ENCODE results near the gene TUSC2. TPM values are rescaled to one million over a fixed set of nuclear protein-coding genes. Genes with fewer than 3 reads are reported as not detected.
A peak's percentile ranks its signal among the peaks of the same experiment; 100 is the strongest.

The TUSC2 gene
- total and polyA plus RNA-seq, 7 experiments from 2014 or later, result 16.8 to 45.5 (median 21.8) TPM

DNA sequence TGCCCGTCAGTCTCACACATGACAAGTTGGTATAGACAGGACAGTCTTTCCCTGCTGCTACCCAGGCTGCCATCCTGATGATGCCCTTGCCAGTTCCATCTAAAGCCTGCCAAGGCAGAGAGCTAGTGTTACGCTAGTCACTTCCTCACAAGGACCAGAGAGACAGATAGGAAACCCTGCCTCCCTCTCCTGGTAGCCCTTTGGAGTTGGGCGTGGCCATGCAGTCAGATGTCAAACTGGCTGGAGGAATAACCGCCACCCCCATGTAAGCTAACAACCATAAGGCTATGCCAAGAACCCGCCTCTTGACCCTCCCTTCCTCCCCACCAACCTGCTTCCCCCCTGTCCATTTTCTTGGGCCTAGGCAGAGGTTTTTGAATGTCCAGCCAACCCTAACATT is 28.5 kb upstream of the TUSC2 start:
- Histone ChIP-seq H3K4me1 (ENCODE audit: control insufficient read depth in 2 of 2, insufficient read depth in 2 of 2, low read length in 2 of 2) (peaks cover 33 to 34% of the 10 kb centered on the region in 2 donors), H3K4me3 (ENCODE audit: low read length) (peak overlapping the region; percentile 16), H3K36me3 (ENCODE audit: control insufficient read depth in 2 of 3, insufficient read depth in 3 of 3, low read length in 3 of 3) (peaks cover 0 to 58% (median 5%) of the 10 kb centered on the region in 3 experiments), H3K27me3 (ENCODE audit: control insufficient read depth in 2 of 2, insufficient read depth in 2 of 2, low read length in 2 of 2) (no peaks in the 10 kb centered on the region), H3K9me3 (ENCODE audit: control insufficient read depth in 2 of 3, low read length in 3 of 3) (no peaks in the 10 kb centered on the region), H3K27ac (ENCODE audit: low read depth, low read length) (peak overlapping the region; percentile 93)
- peaks cover 32 to 64% (median 49%) of the 10 kb centered on the region in 7 donors for H3K4me1 Mint-ChIP-seq
- intact Hi-C loops (cut with micrococcal nuclease), result loop anchor here (5.0 to 10.0 kb wide), 5 partner anchors 414 to 1642 kb away; partner anchors contain the start of genes DCAF1 (in 1 of the 2), IMPDH2 (in 1 of the 2), IP6K2 (in 1 of the 2) and NDUFAF3 (in 1 of the 2)
- peak overlapping the region in 7 of 9 donors; percentile 16 to 97 (median 61) for H3K27ac Mint-ChIP-seq
- H3K9me3 Mint-ChIP-seq, result no peaks in the 10 kb centered on the region
- ChIA-PET CTCF (interaction anchor here (1.7 kb wide), 1 partner anchor 8 kb away, joined by 9 read pairs; no protein-coding TSS in a partner anchor), POLR2A (interaction anchor here (1.3 to 28.0 kb wide), 3 partner anchors 9 to 213 kb away, joined by 3 to 656 read pairs (median 8); partner anchors contain the start of genes CYB561D2, HEMK1, HYAL2 and NPRL2)
- H3K36me3 Mint-ChIP-seq, result peaks cover 0 to 16% (median 0%) of the 10 kb centered on the region in 5 donors
- no peak for ATAC-seq
- H3K4me3 Mint-ChIP-seq, result peak overlapping the region; percentile 25 to 99 (median 88)
- no peak for DNase-seq
- H3K27me3 Mint-ChIP-seq, result no peaks in the 10 kb centered on the region

DNA sequence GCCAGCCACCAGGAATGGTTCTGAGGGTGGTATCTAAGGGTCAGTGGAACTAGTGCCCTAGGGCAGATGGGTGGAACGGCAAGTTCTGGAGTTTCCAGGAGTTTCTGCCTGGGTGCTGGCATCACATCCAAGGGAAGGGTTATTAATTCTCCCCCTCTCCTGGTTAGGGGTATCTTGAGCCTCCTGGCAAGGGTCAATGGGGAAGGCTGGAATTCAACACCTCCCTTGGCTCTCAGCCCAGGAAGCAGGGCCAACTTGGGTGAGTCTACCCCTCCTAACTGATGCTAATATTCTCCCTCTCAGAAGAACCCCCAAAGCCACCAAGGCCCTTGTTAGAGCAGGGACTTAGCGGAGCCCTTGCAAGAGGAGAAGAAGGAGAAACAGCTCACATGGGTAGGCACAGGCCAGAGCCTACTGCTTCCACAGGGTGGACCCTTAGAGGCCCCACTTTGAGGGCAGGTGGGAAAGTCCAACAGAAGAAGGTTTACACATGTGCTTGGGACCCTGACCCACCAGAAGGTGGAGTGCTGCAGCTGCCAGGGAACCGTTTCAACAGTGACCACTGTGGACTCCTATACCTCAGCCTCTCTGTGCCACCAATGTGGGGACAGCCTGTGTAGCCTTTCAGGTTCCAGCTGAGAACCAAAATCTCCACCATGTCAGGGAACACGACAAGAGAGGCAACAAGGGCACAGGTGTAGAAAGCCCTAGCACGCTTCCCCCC is 28.0 kb upstream of the TUSC2 start:
- peak overlapping the region; percentile 25 to 99 (median 88) for H3K4me3 Mint-ChIP-seq

DNA sequence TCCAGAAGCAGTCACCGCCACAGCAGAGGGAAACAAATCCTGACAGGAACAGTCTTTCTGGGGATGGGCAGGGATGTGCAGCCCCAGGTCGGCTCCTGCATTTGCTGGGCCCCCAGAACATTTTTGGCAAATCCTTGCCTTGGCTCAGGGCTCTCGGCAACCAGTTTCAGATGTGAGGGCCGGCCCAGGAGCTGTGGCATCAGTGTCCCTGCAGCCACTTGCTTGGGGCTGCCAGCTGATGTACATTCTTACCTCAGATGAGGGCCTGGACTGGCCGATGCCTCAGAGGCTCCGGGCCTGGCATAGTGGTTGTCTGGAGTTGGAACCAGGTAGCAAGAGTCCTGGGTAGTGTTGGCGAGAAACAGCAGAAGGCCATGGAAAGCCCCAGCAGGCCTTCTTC is 26.8 kb upstream of the TUSC2 start:
- H3K4me3 ChIP-seq (ENCODE audit: low read length), result no peak overlapping the region
- H3K36me3 ChIP-seq (ENCODE audit: control insufficient read depth in 2 of 3, insufficient read depth in 3 of 3, low read length in 3 of 3), result peaks cover 0 to 61% (median 5%) of the 10 kb centered on the region in 3 experiments
- CTCF ChIA-PET, result no interaction called here
- no peaks in the 10 kb centered on the region for H3K27me3 Mint-ChIP-seq
- POLR2A ChIA-PET, result interaction anchor here (1.1 to 28.0 kb wide), 4 partner anchors 7 to 256 kb away, joined by 3 to 656 read pairs (median 4); partner anchors contain the start of genes CYB561D2, HYAL2, NPRL2 and RASSF1
- H3K9me3 ChIP-seq (ENCODE audit: control insufficient read depth in 2 of 3, low read length in 3 of 3), result no peaks in the 10 kb centered on the region
- DNase-seq (no peak), ATAC-seq (no peak)
- peak overlapping the region in 1 of 10 donors; percentile 12 for H3K4me3 Mint-ChIP-seq
- intact Hi-C loops (cut with micrococcal nuclease), result loop anchor here (5.0 to 10.0 kb wide), 6 partner anchors 118 to 1640 kb away; partner anchors contain the start of genes DCAF1 (in 1 of the 2), GNAI2 (in 1 of the 2), IMPDH2 (in 1 of the 2) and IP6K2 (in 1 of the 2)
- peaks cover 42 to 46% of the 10 kb centered on the region in 2 donors for H3K4me1 ChIP-seq (ENCODE audit: control insufficient read depth in 2 of 2, insufficient read depth in 2 of 2, low read length in 2 of 2)
- H3K4me1 Mint-ChIP-seq, result peaks cover 39 to 79% (median 62%) of the 10 kb centered on the region in 7 donors
- H3K36me3 Mint-ChIP-seq, result peaks cover 0 to 25% (median 4%) of the 10 kb centered on the region in 5 donors
- H3K27me3 ChIP-seq (ENCODE audit: control insufficient read depth in 2 of 2, insufficient read depth in 2 of 2, low read length in 2 of 2), result no peaks in the 10 kb centered on the region
- no peaks in the 10 kb centered on the region for H3K9me3 Mint-ChIP-seq
- H3K27ac ChIP-seq (ENCODE audit: low read depth, low read length), result no peak overlapping the region
- peak overlapping the region in 1 of 9 donors; percentile 61 for H3K27ac Mint-ChIP-seq

More for the DNA sequence above, 28.0 kb upstream of the TUSC2 start:
- H3K27ac Mint-ChIP-seq, result peak overlapping the region in 4 of 9 donors; percentile 16 to 97 (median 54)
- H3K9me3 ChIP-seq (ENCODE audit: control insufficient read depth in 2 of 3, low read length in 3 of 3), result no peaks in the 10 kb centered on the region
- ChIA-PET POLR2A (interaction anchor here (1.3 to 28.0 kb wide), 4 partner anchors 10 to 255 kb away, joined by 3 to 656 read pairs (median 6); partner anchors contain the start of genes CYB561D2, HEMK1, HYAL2 and NPRL2), CTCF (interaction anchor here (0.7 to 1.7 kb wide), 2 partner anchors 8 to 73 kb away, joined by 3 to 9 read pairs; no protein-coding TSS in a partner anchor)
- H3K9me3 Mint-ChIP-seq, result no peaks in the 10 kb centered on the region
- H3K27me3 ChIP-seq (ENCODE audit: control insufficient read depth in 2 of 2, insufficient read depth in 2 of 2, low read length in 2 of 2), result no peaks in the 10 kb centered on the region
- H3K4me1 ChIP-seq (ENCODE audit: control insufficient read depth in 2 of 2, insufficient read depth in 2 of 2, low read length in 2 of 2), result peaks cover 38 to 40% of the 10 kb centered on the region in 2 donors
- intact Hi-C loops (cut with micrococcal nuclease), result loop anchor here (5.0 to 10.0 kb wide), 5 partner anchors 414 to 1641 kb away; partner anchors contain the start of genes DCAF1 (in 1 of the 2), IMPDH2 (in 1 of the 2), IP6K2 (in 1 of the 2) and NDUFAF3 (in 1 of the 2)
- DNase-seq, result no peak
- H3K36me3 Mint-ChIP-seq, result peaks cover 0 to 18% (median 0%) of the 10 kb centered on the region in 5 donors
- peak overlapping the region; percentile 16 for H3K4me3 ChIP-seq (ENCODE audit: low read length)
- H3K27me3 Mint-ChIP-seq, result no peaks in the 10 kb centered on the region
- peaks cover 32 to 70% (median 55%) of the 10 kb centered on the region in 7 donors for H3K4me1 Mint-ChIP-seq
- peaks cover 0 to 58% (median 5%) of the 10 kb centered on the region in 3 experiments for H3K36me3 ChIP-seq (ENCODE audit: control insufficient read depth in 2 of 3, insufficient read depth in 3 of 3, low read length in 3 of 3)
- H3K27ac ChIP-seq (ENCODE audit: low read depth, low read length), result peak overlapping the region; percentile 93
- ATAC-seq, result no peak

DNA sequence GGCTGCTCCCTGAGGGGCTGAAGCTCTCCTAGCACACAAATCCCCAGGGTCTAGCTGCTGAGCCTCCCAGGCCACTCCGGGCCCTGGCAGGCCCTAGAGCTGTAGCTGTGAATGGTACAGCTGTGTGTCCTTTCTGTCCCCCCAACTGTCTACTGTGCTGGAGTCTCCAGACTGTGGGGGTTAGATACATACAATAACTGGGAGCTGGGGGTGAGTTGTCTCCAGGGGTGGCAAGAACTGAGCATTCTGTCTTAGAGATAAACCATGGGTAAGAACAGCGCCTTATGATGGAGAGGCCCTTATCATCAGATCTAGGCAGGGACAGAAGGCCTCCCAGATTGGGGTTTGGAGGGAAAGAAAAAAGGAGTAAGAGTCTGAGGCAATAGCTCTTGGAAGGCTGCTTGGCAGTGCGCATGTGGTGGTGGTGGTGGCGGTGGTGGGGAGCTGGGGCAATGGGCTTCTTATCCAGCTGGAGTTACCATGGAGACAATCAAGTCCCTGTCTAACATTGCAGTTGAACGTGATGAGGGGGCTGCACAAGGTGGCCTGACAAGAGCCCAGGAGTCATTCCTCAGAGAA is 26.3 kb upstream of the TUSC2 start:
- DNase-seq, result no peak
- Histone ChIP-seq H3K4me1 (ENCODE audit: control insufficient read depth in 2 of 2, insufficient read depth in 2 of 2, low read length in 2 of 2) (peaks cover 47 to 52% of the 10 kb centered on the region in 2 donors), H3K9me3 (ENCODE audit: control insufficient read depth in 2 of 3, low read length in 3 of 3) (no peaks in the 10 kb centered on the region), H3K4me3 (ENCODE audit: low read length) (no peak overlapping the region), H3K36me3 (ENCODE audit: control insufficient read depth in 2 of 3, insufficient read depth in 3 of 3, low read length in 3 of 3) (peaks cover 0 to 65% (median 5%) of the 10 kb centered on the region in 3 experiments), H3K27ac (ENCODE audit: low read depth, low read length) (no peak overlapping the region), H3K27me3 (ENCODE audit: control insufficient read depth in 2 of 2, insufficient read depth in 2 of 2, low read length in 2 of 2) (no peaks in the 10 kb centered on the region)
- ATAC-seq, result no peak
- ChIA-PET POLR2A (interaction anchor here (0.6 to 28.0 kb wide), 6 partner anchors 8 to 1145 kb away, joined by 3 to 656 read pairs (median 3); partner anchors contain the start of genes CYB561D2, HYAL2, IFRD2 and NPRL2), CTCF (interaction anchor here (1.3 kb wide), 1 partner anchor 22 kb away, joined by 3 read pairs; no protein-coding TSS in a partner anchor)
- H3K27ac Mint-ChIP-seq, result peak overlapping the region in 2 of 9 donors; percentile 61 to 72
- intact Hi-C loops (cut with micrococcal nuclease), result loop anchor here (5.0 to 10.0 kb wide), 5 partner anchors 117 to 1639 kb away; partner anchors contain the start of genes DCAF1 (in 1 of the 2), GNAI2 (in 1 of the 2), IMPDH2 (in 1 of the 2) and IP6K2 (in 1 of the 2)
- H3K36me3 Mint-ChIP-seq, result peaks cover 0 to 23% (median 4%) of the 10 kb centered on the region in 5 donors
- peaks cover 37 to 79% (median 62%) of the 10 kb centered on the region in 7 donors for H3K4me1 Mint-ChIP-seq
- no peaks in the 10 kb centered on the region for H3K27me3 Mint-ChIP-seq
- H3K9me3 Mint-ChIP-seq, result no peaks in the 10 kb centered on the region
- peak overlapping the region in 1 of 10 donors; percentile 2 for H3K4me3 Mint-ChIP-seq

DNA sequence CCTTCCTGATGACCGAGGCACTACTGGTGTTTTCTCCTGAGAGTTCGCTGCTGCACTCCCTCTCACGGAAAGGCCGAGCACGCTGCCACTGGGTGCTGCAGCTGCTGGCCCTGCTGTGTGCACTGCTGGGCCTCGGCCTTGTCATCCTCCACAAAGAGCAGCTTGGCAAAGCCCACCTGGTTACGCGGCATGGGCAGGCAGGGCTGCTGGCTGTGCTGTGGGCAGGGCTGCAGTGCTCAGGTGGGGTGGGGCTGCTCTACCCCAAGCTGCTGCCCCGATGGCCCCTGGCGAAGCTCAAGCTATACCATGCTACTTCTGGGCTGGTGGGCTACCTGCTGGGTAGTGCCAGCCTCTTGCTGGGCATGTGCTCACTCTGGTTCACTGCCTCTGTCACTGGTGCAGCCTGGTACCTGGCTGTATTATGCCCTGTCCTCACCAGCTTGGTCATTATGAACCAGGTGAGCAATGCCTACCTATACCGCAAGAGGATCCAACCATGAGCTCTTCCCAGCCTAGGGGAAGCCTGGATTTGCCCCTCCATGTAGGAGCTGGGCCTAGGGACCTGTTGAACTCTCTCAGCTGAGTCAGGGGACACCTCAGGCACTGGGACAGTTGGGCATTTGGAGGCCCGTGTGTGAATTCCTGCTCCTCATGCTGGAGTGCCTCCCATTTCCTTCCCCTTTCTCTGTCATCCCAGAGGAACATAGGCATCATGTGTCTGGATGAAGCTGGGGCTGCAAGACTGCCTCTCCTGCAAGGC is 25.4 kb upstream of the TUSC2 start:
- ATAC-seq (no peak), DNase-seq (no peak)
- no peak overlapping the region for H3K4me3 ChIP-seq (ENCODE audit: low read length)
- CTCF ChIA-PET, result interaction anchor here (1.0 to 1.3 kb wide), 2 partner anchors 12 to 21 kb away, joined by 3 read pairs; no protein-coding TSS in a partner anchor
- H3K36me3 ChIP-seq (ENCODE audit: control insufficient read depth in 2 of 3, insufficient read depth in 3 of 3, low read length in 3 of 3), result peaks cover 0 to 68% (median 5%) of the 10 kb centered on the region in 3 experiments
- H3K27me3 Mint-ChIP-seq, result no peaks in the 10 kb centered on the region
- H3K9me3 Mint-ChIP-seq, result no peaks in the 10 kb centered on the region
- peaks cover 41 to 82% (median 66%) of the 10 kb centered on the region in 7 donors for H3K4me1 Mint-ChIP-seq
- H3K27ac ChIP-seq (ENCODE audit: low read depth, low read length), result no peak overlapping the region
- POLR2A ChIA-PET, result interaction anchor here (1.1 to 28.0 kb wide), 4 partner anchors 9 to 61 kb away, joined by 3 to 656 read pairs (median 7); partner anchors contain the start of genes CYB561D2, HYAL2, IFRD2 and NPRL2
- peak overlapping the region in 2 of 10 donors; percentile 17 to 38 for H3K4me3 Mint-ChIP-seq
- peak overlapping the region in 1 of 9 donors; percentile 65 for H3K27ac Mint-ChIP-seq
- H3K9me3 ChIP-seq (ENCODE audit: control insufficient read depth in 2 of 3, low read length in 3 of 3), result no peaks in the 10 kb centered on the region
- H3K4me1 ChIP-seq (ENCODE audit: control insufficient read depth in 2 of 2, insufficient read depth in 2 of 2, low read length in 2 of 2), result peaks cover 48 to 52% of the 10 kb centered on the region in 2 donors
- H3K27me3 ChIP-seq (ENCODE audit: control insufficient read depth in 2 of 2, insufficient read depth in 2 of 2, low read length in 2 of 2), result no peaks in the 10 kb centered on the region
- intact Hi-C loops (cut with micrococcal nuclease), result loop anchor here (5.0 to 10.0 kb wide), 5 partner anchors 116 to 1639 kb away; partner anchors contain the start of genes DCAF1 (in 1 of the 2), GNAI2 (in 1 of the 2), IMPDH2 (in 1 of the 2) and IP6K2 (in 1 of the 2)
- H3K36me3 Mint-ChIP-seq, result peaks cover 0 to 25% (median 4%) of the 10 kb centered on the region in 5 donors

Data from naive thymus-derived CD4-positive, alpha-beta T cell (primary cell).